Gastrocnemius medialis (tissue), 4 donors: ENCODE measurements around the gene PBXIP1. TPM values are rescaled to one million over a fixed set of nuclear protein-coding genes. Genes with fewer than 3 reads are reported as not detected.
"Not testable (repeated sequence)": the region's sequence is repeated elsewhere in the genome, so short reads cannot be mapped to it uniquely, and the experiment has no call there.

ENCODE experiments used
- ATAC-seq, 2 donors: fragments of 150-250 bp; one replicate each; pipeline ENCODE4 v1.9.1; 2016
- DNase-seq, 2 donors: peaks; one replicate each; pipeline ENCODE4 v3.0.0-alpha.2; 2019
- H3K27ac ChIP-seq, 4 donors: fragments of 200-600 bp; sonication (generic); 1 replicate in 1 of 4; 2 replicates in 3 of 4; pipeline ENCODE4 v1.5.1; 2016 to 2018; ENCODE audit warnings: mild to moderate bottlenecking in 2 of 4, moderate library complexity in 1 of 4
- H3K27me3 ChIP-seq, 3 donors: fragments of 200-600 bp; sonication (generic) in 2 of 3; 1 replicate in 1 of 3; 2 replicates in 2 of 3; pipeline versions ENCODE4 v1.5.1 to v1.6.0; 2016 to 2019; ENCODE audit warnings: mild to moderate bottlenecking in 1 of 3, moderate library complexity in 1 of 3
- H3K36me3 ChIP-seq, 2 donors: fragments of 200-600 bp; sonication (generic) in 1 of 2; one replicate each; pipeline ENCODE4 v1.5.1; 2017 to 2018
- H3K4me1 ChIP-seq, 2 donors: fragments of 200-600 bp; sonication (generic) in 1 of 2; one replicate each; pipeline ENCODE4 v1.5.1; 2016 to 2017; ENCODE audit warnings: mild to moderate bottlenecking in 2 of 2
- H3K4me3 ChIP-seq, 4 donors: fragments of 200-600 bp; sonication (generic) in 3 of 4; 1 replicate in 1 of 4; 2 replicates in 3 of 4; pipeline ENCODE4 v1.5.1; 2016 to 2019; ENCODE audit warnings: mild to moderate bottlenecking in 2 of 4
- H3K9me3 ChIP-seq, 3 donors: fragments of 200-600 bp; sonication (generic) in 2 of 3; 1 replicate in 1 of 3; 2 replicates in 2 of 3; pipeline ENCODE4 v1.5.1; 2016 to 2019
- CTCF ChIP-seq, 5 experiments: fragments of 450-650 bp in 3 of 5; fragments of 200-600 bp in 2 of 5; sonication (generic) in 2 of 5; IDR thresholded peaks in 4 of 5; conservative IDR thresholded peaks in 1 of 5; 1 replicate in 4 of 5; 2 replicates in 1 of 5; pipeline ENCODE4 v1.5.1; 2016 to 2019; ENCODE audit warnings: antibody characterized with exemption in 5 of 5, mild to moderate bottlenecking in 3 of 5, moderate library complexity in 3 of 5
- POLR2A ChIP-seq, 2 donors: fragments of 450-650 bp; IDR thresholded peaks; one replicate each; pipeline ENCODE4 v1.6.1; 2017; ENCODE audit warnings: antibody characterized with exemption in 2 of 2, mild to moderate bottlenecking in 2 of 2, moderate library complexity in 2 of 2
- in situ Hi-C, 4 donors: fragments of 200-750 bp; cut with MboI; loops; one replicate each; pipeline versions ENCODE4 v1.15.0 to v1.8.0; 2017; ENCODE audit warnings: low sequenced_read_pairs in 4 of 4
- intact Hi-C: fragments of 100-400 bp; cut with DNase I; formaldehyde crosslinking; loops from one replicate; pipeline ENCODE4 v1.15.1; 2023; ENCODE audit warnings: low total_unique reads
- total RNA-seq, 4 donors: library from RNA; depleted of rRNA; stranded (reverse); fragments of >200 nt; gene quantifications; one replicate each; pipeline versions ENCODE4 v1.1.0 to v1.2.3, GENCODE V29; 2016

PBXIP1 gene
- total RNA-seq, 4 donors from 2014 or later = 126 to 171 (median 165) TPM

- H3K4me1 ChIP-seq = peaks cover 0 to 11% of the 10 kb centered on the region in 2 donors
- no peak for ATAC-seq
- H3K27me3 ChIP-seq = no peaks in the 10 kb centered on the region
- H3K9me3 ChIP-seq = no peaks in the 10 kb centered on the region
- TF ChIP-seq POLR2A (IDR thresholded peaks at IDR 0.05) (no peak), CTCF (IDR thresholded peaks at IDR 0.05 in 4 of 5, conservative IDR thresholded peaks at IDR 0.05 in 1 of 5) (no peak)
- no peak overlapping the region for H3K27ac ChIP-seq
- DNase-seq = no peak
- no peak overlapping the region for H3K4me3 ChIP-seq
- no peaks in the 10 kb centered on the region for H3K36me3 ChIP-seq
- intact Hi-C loops (no loop called here), in situ Hi-C loops (no loop called here)
These were observed 45.0 kb downstream of the PBXIP1 start for GRCh38 chr1:154910851-154911250.

- intact Hi-C loops (loop anchor here (5.0 kb wide), 1 partner anchor 178 kb away; no protein-coding TSS in a partner anchor), in situ Hi-C loops (no loop called here)
- Histone ChIP-seq H3K36me3 (no peaks in the 10 kb centered on the region), H3K4me3 (no peak overlapping the region), H3K27me3 (no peaks in the 10 kb centered on the region), H3K9me3 (no peaks in the 10 kb centered on the region), H3K4me1 (peaks cover 0 to 11% of the 10 kb centered on the region in 2 donors), H3K27ac (no peak overlapping the region)
- DNase-seq = no peak
- ATAC-seq = no peak
- TF ChIP-seq CTCF (IDR thresholded peaks at IDR 0.05 in 4 of 5, conservative IDR thresholded peaks at IDR 0.05 in 1 of 5) (no peak), POLR2A (IDR thresholded peaks at IDR 0.05) (no peak)
These were observed 47.0 kb downstream of the PBXIP1 start for GRCh38 chr1:154908937-154909336.

DNA sequence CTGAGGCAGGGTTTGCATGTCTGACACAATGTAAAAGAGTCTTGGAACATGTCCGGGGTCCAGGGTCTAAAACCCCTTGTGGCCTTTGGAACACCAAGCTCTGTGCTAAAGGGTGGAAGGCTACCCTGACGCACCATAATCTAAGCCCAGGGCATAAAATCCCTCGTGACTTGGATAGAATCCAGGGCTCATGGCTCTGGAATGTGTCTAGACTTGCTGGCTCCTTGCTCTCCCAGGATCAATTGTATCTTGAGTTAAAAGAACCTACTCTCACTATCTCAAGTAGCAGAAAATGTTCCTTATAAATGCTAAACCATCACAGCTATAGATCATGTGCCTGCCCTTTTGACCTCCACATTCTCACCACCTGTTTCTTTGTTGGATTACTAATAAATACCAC, 47.8 kb downstream of the PBXIP1 start:
- ATAC-seq, H3K27ac ChIP-seq, H3K27me3 ChIP-seq, H3K36me3 ChIP-seq, DNase-seq, in situ Hi-C loops, H3K4me1 ChIP-seq, H3K4me3 ChIP-seq, H3K9me3 ChIP-seq: not testable (repeated sequence)
- intact Hi-C loops = loop anchor here (5.0 kb wide), 1 partner anchor 179 kb away; no protein-coding TSS in a partner anchor

DNA sequence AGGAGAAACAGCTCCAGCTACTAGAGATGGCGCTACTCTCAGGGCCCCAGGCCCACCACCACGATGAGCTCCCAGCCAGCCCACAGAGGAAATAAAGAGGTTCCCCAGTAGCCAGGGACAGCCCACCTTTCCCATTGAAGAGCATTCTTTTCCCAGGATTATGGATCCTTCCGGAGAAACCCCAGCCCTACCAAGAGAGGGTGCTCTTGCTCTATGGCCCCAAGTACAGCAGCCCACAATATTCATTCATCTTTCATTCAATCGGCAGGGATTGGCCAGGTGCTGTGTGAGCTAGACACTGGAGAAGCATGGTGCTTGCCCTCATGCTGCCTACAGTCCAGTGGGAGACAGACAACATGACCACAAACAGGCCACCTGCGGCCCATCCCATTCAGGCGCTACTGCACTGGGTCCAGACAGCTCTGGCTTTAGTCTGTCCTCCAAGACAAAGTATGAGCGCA, 49.2 kb downstream of the PBXIP1 start:
- in situ Hi-C loops (no loop called here), intact Hi-C loops (loop anchor here (5.0 kb wide), 1 partner anchor 181 kb away; no protein-coding TSS in a partner anchor)
- H3K27ac ChIP-seq = no peak overlapping the region
- no peaks in the 10 kb centered on the region for H3K4me1 ChIP-seq
- TF ChIP-seq CTCF (IDR thresholded peaks at IDR 0.05 in 4 of 5, conservative IDR thresholded peaks at IDR 0.05 in 1 of 5) (peak in 3 of 5 experiments; percentile 54 to 56 (median 56)), POLR2A (IDR thresholded peaks at IDR 0.05) (no peak)
- ATAC-seq = peak; percentile 56 to 66
- no peaks in the 10 kb centered on the region for H3K36me3 ChIP-seq
- no peak for DNase-seq
- H3K27me3 ChIP-seq = no peaks in the 10 kb centered on the region
- no peaks in the 10 kb centered on the region for H3K9me3 ChIP-seq
- no peak overlapping the region for H3K4me3 ChIP-seq

DNA sequence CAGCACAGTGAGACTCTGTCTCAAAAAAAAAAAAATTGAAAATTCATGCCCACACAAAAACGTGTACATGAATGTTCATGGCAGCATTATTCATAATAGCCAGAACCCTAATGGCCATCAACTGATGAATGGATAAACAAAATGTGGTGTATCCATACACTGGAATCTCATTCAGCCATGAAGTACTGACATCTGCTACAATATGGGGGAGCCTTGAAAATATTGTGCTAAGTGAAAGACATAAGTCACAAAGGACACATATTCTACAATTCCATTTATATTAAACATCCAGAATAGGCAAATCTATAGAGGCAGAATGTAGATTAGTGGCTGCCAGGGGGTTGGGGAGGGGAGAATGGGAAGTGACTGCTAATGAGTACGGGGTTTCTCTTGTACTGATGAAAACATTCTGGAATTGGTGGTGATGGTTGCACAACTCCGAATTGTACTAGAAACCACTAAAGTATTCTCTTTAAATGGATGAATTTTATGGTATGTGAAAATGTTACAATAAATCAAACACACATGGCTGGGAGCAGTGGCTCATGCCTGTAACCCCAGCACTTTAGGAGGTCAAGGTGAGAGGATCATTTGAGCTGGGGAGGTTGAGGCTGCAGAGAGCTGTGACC, 52.8 kb downstream of the PBXIP1 start:
- no peak for TF ChIP-seq POLR2A (IDR thresholded peaks at IDR 0.05)
- TF ChIP-seq CTCF (IDR thresholded peaks at IDR 0.05 in 4 of 5, conservative IDR thresholded peaks at IDR 0.05 in 1 of 5) = no peak
- H3K4me1 ChIP-seq = no peaks in the 10 kb centered on the region
- ATAC-seq (no peak), DNase-seq (no peak)
- no peak overlapping the region for H3K4me3 ChIP-seq
- intact Hi-C loops (no loop called here), in situ Hi-C loops (no loop called here)
- no peaks in the 10 kb centered on the region for H3K36me3 ChIP-seq
- H3K9me3 ChIP-seq = no peaks in the 10 kb centered on the region
- H3K27ac ChIP-seq = no peak overlapping the region
- H3K27me3 ChIP-seq = no peaks in the 10 kb centered on the region
